Endothelial cell of umbilical vein (primary cell): ENCODE data around the gene POU1F1.

Experiments
- CTCF ChIP-seq, 2 donors: IDR thresholded peaks; 1 replicate in 1 of 2; 2 replicates in 1 of 2; pipeline ENCODE4 v1.5.1; 2011; ENCODE audit warnings: low read length in 2 of 2, mild to moderate bottlenecking in 2 of 2, moderate library complexity in 2 of 2, control low read depth in 1 of 2, inconsistent platforms in 1 of 2, low read depth in 1 of 2; ENCODE audit not compliant: insufficient read depth in 1 of 2; ENCODE audit errors: extremely low read depth in 1 of 2
- EZH2 ChIP-seq: IDR thresholded peaks from 2 replicates; pipeline ENCODE4 v1.6.1; 2012; ENCODE audit warnings: borderline replicate concordance, low read depth, mild to moderate bottlenecking, moderate library complexity, low read length, inconsistent platforms; ENCODE audit not compliant: severe bottlenecking
- FOS ChIP-seq: IDR thresholded peaks from 2 replicates; pipeline ENCODE4 v1.6.1; 2011; ENCODE audit warnings: mild to moderate bottlenecking, low read length, moderate library complexity, borderline replicate concordance; ENCODE audit not compliant: insufficient read depth
- GATA2 ChIP-seq: IDR thresholded peaks from 2 replicates; pipeline ENCODE4 v1.7.0; 2011; ENCODE audit warnings: low read depth, mild to moderate bottlenecking, moderate library complexity, mixed read lengths, low read length; ENCODE audit not compliant: insufficient read length, insufficient read depth
- MAX ChIP-seq: IDR thresholded peaks from 2 replicates; pipeline ENCODE4 v1.6.1; 2011; ENCODE audit not compliant: insufficient read depth, insufficient read length
- MYC ChIP-seq: IDR thresholded peaks from one replicate; pipeline ENCODE4 v1.6.1; 2011; ENCODE audit warnings: mild to moderate bottlenecking, low read depth, low read length
- POLR2A ChIP-seq: IDR thresholded peaks from 2 replicates; pipeline ENCODE4 v1.6.1; 2012; ENCODE audit warnings: low read depth, mild to moderate bottlenecking, control low read depth, low read length
- POLR2AphosphoS5 ChIP-seq: IDR thresholded peaks from 2 replicates; pipeline ENCODE4 v1.6.1; 2012; ENCODE audit warnings: low read depth, mild to moderate bottlenecking, control low read depth, low read length, moderate library complexity; ENCODE audit not compliant: insufficient read depth

GRCh38 chr3:87272718-87273341 is 3.6 kb downstream of the POU1F1 start:
- TF ChIP-seq POLR2AphosphoS5 (no peak), CTCF (IDR thresholded peaks at IDR 0.05; ENCODE audit: extremely low read depth in 1 of 2, insufficient read depth in 1 of 2, low read depth in 1 of 2, low read length in 2 of 2) (no peak), POLR2A (no peak), MYC (no peak), EZH2 (no peak), GATA2 (no peak), MAX (no peak), FOS (no peak)
